ENCODE data around the gene GNLY.
A peak's percentile ranks its signal among the peaks of the same experiment; 100 is the strongest.

The GNLY gene

DNA sequence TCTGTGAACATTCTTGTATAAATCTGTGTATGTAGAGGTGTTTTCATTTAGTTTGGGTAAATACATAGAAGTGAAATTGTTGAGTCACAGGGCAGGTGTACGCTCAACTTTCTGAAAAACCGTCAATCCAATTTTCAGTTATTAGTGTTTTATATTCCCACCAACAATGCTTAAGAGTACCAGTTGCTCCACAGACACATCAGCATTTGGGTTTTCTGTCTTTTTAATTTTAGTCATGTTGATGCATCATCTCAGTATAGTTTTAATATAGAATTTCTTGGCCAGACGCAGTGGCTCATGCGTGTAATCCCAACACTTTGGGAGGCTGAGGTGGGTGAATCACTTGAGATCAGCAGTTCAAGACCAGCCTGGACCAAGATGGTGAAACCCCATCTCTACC is 3.2 kb upstream of the GNLY start:
- FAIRE-seq: no peak

DNA sequence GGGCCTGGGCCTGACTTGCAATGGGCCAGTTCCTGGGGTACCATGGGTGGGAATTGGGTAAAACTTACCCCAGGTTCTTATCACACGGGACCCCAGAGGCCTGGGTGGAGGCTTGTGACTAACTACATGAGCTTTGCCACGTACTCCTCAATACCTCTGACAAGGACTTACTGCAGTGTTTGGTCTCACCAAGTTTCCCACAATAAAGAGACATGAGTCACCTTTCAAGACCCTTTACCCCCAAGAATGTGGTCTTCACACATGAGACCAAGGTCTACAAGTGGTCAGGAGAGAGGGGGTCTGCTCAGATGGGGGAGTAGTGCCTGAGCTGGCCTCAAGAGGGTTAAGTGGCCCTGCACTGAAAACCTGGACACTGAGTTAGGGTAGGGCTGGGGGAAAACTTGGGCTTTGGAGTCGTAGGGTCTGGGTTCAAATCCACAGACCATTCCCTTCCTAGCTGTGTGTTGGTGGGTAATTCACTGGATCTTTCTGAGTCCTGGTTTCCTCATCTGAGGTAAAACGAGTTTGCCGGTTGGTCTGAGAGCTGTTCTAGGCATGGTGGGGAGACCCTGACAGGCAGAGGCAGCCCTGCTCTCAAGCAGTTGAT is 2.0 kb upstream of the GNLY start:
- no peak for FAIRE-seq

GRCh38 chr2:85695121-85695520 is 963 bp downstream of the GNLY start:
- no peak for FAIRE-seq

- FAIRE-seq: no peak
These were observed 1.8 kb downstream of the GNLY start for GRCh38 chr2:85695691-85696668.

GRCh38 chr2:85697096-85697495 is 2.9 kb downstream of the GNLY start:
- FAIRE-seq: no peak

DNA sequence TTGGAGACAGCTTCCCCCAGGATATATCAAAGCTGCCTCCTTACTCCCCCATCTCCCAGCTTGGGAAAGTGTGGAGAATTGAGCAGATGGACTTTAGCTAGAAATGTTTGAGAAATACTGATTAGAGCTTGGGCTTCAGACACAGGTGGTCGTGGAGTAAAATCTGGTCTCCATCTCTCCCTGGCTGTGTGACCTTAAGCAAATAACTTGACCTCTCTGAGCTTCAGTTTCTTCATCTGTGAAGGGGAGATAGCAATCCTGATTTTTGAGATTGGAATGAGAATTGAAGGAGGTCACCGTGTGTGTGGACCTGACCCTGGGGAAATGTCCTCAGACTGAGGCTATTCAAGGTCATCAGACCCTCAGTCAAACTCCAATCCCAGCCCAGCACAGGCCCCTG is 3.6 kb downstream of the GNLY start:
- FAIRE-seq: no peak

GRCh38 chr2:85698184-85698879 is 4.2 kb downstream of the GNLY start:
- FAIRE-seq: no peak

- FAIRE-seq: no peak
These were observed 4.7 kb downstream of the GNLY start for GRCh38 chr2:85698880-85699254.

GRCh38 chr2:85699325-85699724 is 5.2 kb downstream of the GNLY start:
- no peak for FAIRE-seq

DNA sequence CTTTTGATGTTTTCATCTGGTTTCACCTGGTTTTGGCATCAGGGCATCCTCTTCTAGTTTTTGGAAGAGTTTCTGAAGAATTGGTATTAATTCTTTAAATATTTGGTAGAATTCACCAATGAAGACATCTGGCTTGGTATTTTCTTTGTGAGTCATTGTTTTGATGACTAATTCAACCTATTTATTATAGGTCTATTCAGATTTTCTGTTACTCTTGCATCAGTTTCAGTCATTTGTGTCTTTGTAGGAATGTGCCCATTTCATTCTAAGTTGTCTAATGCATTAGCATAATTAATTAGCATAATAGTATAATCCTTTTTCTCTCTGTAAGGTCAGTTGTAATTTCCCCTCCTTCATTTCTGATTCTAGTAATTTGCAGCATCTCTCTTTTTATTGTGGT is 8.0 kb downstream of the GNLY start:
- no peak for FAIRE-seq

DNA sequence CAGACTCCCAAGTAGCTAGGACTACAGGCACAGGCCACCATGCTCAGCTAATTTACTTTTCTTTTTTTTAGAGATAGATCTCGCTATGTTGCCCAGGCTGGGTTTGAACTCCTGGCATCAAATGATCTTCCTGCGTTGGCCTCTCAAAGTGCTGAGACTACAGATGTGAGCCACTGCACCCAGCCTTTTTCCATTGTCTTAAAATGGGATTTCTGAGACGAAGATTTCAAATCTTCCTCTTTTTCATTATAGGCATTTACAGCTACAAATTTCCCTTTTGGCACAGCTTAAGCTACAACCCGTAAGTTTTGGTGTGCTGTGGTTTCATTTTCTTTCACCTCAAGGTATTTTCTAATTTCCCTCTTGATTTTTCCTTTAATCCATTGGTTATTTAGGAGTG is 8.6 kb downstream of the GNLY start:
- no peak for FAIRE-seq

GRCh38 chr2:85703329-85703728 is 9.2 kb downstream of the GNLY start:
- no peak for FAIRE-seq

- FAIRE-seq: no peak
These were observed 9.9 kb downstream of the GNLY start for GRCh38 chr2:85704038-85704437.

DNA sequence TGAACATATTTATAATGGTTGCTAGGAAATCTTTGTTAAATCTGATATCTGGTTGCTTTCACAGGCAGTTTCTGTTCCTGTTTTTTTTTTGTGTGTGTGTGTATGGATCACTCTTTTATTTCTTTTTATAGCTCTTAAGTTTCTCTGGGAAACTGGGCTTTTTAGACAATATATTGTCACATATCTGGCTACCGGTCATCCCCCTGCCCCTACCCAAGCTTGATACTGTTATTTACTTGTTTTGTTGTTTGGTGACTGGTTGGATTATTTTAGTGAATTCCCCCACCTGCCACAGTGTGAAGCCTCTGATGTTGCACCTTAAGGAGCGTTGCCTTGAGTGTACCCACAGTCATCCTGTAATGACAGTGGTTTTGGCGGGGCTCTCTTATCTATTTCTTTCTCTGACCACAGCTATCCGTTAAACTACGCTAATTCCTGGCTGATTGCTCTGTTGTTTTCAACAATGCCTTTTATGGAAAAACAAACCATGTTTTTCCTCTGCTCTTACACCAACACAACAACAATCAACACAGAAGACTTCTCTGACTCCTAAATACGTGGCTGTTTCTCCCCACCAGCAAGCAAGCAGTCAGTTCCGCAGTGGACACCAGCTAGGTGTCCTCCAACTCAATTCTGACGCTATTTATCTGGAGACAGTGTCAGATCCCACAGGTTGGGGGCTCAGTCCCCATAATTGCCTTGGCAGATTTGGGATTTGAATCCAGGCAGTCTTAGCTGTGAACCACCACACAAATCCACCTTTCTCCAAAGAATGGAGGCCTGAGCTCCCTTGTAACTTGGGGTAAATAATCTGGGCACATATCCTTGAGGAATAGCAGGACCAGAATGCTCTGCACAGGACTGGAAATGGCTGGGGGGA is 10.9 kb downstream of the GNLY start:
- FAIRE-seq: no peak

- FAIRE-seq: no peak
These were observed 11.5 kb downstream of the GNLY start for GRCh38 chr2:85705680-85706039.

GRCh38 chr2:85706063-85706462 is 11.9 kb downstream of the GNLY start:
- FAIRE-seq: no peak

- FAIRE-seq: no peak
These were observed 12.6 kb downstream of the GNLY start for GRCh38 chr2:85706599-85707296.

GRCh38 chr2:85707304-85707703 is 13.1 kb downstream of the GNLY start:
- FAIRE-seq: peak; percentile 96

DNA sequence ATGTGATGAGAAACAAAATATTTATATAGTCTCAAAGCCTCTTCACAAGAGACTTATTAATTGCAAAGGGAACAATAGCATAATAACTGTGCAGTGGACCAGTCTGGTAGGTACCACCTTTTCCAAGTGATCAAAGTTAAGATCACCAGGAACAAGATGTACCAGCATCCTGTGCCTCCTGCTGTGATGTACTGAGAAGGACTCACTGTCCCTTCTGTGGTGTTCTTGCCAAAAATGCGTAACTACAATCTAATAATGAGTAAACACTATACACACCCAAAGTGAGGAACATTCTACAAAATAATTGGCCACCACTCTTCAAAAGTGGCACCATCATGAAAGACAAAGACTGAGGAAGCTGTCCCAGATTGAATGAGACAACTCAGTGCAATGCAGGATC is 14.5 kb downstream of the GNLY start:
- no peak for FAIRE-seq

DNA sequence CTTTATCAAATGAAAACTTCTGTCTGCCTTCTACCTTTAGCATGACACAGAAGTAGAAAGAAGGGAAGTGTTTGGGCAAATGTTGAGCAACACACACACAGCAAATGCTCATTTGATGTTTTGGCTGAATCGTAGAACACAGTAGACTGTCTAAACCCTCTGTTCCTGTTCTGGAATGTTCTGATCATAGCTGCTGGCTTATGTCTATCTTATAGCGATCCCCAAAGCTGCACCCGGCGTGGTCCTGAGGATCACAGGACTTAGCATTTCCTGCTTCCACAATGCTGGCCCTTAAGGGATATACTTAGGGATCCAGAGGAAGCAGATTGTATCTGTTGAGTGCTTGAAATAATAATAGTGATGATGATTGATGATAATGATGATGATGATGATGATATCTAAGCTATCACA is 15.2 kb downstream of the GNLY start:
- no peak for FAIRE-seq

GRCh38 chr2:85710687-85711577 is 16.8 kb downstream of the GNLY start:
- FAIRE-seq: no peak
